Stimulated activated memory B cell treated with anti-CD40 and anti-IgM and Interleukin-4, amounts not matched to agents 10 μg/mL and 1 μg/mL and 100 μg/mL, for 72 hours (primary cell): ENCODE results near the gene NFATC2IP.
"Not testable (repeated sequence)": the region's sequence is repeated elsewhere in the genome, so short reads cannot be mapped to it uniquely, and the experiment has no call there.

Experiments
- ATAC-seq: fragments of 150-1000 bp; cut with Tn5 transposase; 2 replicates; pipeline ENCODE4 v1.10.0; 2021
- H3K27ac Mint-ChIP-seq: one replicate; pipeline ENCODE4 v1.8.0; 2022; ENCODE audit warnings: mild to moderate bottlenecking, mixed read lengths
- H3K27me3 Mint-ChIP-seq: one replicate; pipeline ENCODE4 v1.8.0; 2022; ENCODE audit warnings: mixed read lengths
- H3K36me3 Mint-ChIP-seq: one replicate; pipeline ENCODE4 v1.8.0; 2022; ENCODE audit warnings: mixed read lengths
- H3K4me1 Mint-ChIP-seq: one replicate; pipeline ENCODE4 v1.8.0; 2022; ENCODE audit warnings: mixed read lengths
- H3K4me3 Mint-ChIP-seq: one replicate; pipeline ENCODE4 v1.8.0; 2022; ENCODE audit warnings: mild to moderate bottlenecking, moderate library complexity, mixed read lengths
- H3K9me3 Mint-ChIP-seq: one replicate; pipeline ENCODE4 v1.8.0; 2022; ENCODE audit warnings: mixed read lengths

Gene NFATC2IP

DNA sequence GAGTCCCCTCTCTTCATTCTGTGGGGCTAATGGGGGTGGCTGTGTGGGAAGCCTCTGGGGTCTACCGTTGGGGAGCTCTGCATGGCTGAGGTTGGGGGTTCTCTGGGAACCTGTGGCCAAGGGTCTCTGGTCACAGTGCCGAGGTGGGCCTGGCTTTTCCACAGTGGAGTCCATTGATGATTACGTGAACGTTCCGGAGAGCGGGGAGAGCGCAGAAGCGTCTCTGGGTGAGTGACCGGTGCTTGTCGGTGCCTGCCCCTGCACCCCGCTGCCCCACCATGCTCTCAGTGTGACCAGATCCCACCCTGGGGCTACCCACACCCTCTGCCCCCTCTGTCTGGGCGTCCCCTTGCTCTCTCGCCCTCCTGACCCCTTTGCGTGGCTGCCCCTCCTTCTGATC, 38.6 kb downstream of the NFATC2IP start:
- Mint-ChIP-seq H3K4me3 (no peak overlapping the region), H3K27ac (no peak overlapping the region), H3K36me3 (peaks cover 53% of the 10 kb centered on the region), H3K9me3 (peaks cover 7% of the 10 kb centered on the region), H3K4me1 (peaks cover 12% of the 10 kb centered on the region), H3K27me3 (no peaks in the 10 kb centered on the region)
- ATAC-seq: no peak

DNA sequence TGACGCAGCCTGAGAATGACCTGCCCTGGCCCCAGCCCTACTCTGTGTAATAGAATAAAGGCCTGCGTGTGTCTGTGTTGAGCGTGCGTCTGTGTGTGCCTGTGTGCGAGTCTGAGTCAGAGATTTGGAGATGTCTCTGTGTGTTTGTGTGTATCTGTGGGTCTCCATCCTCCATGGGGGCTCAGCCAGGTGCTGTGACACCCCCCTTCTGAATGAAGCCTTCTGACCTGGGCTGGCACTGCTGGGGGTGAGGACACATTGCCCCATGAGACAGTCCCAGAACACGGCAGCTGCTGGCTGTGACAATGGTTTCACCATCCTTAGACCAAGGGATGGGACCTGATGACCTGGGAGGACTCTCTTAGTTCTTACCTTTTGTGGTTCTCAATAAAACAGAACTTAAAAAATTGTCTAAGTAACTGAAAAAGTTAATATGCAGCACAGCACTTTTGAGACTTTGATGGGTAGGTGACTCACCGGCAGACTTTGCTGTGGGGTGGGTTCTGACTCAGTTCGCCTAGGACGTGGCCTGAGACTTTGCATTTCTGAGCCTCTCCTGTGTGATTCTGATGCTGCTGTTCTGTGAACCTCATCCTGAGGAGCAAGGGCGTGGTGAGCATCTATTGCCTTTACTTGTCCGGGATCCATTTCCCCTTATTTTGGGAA, 39.8 kb downstream of the NFATC2IP start:
- H3K4me1 Mint-ChIP-seq: peaks cover 4% of the 10 kb centered on the region
- no peak for ATAC-seq
- H3K4me3 Mint-ChIP-seq: no peak overlapping the region
- peaks cover 7% of the 10 kb centered on the region for H3K9me3 Mint-ChIP-seq
- H3K27ac Mint-ChIP-seq: no peak overlapping the region
- H3K36me3 Mint-ChIP-seq: peaks cover 46% of the 10 kb centered on the region
- no peaks in the 10 kb centered on the region for H3K27me3 Mint-ChIP-seq

- Mint-ChIP-seq H3K9me3 (peaks cover 7% of the 10 kb centered on the region), H3K27me3 (no peaks in the 10 kb centered on the region), H3K36me3 (peaks cover 37% of the 10 kb centered on the region), H3K4me3 (no peak overlapping the region), H3K27ac (no peak overlapping the region), H3K4me1 (no peaks in the 10 kb centered on the region)
- no peak for ATAC-seq
These were observed 41.0 kb downstream of the NFATC2IP start for GRCh38 chr16:28991687-28992086.

- H3K27me3 Mint-ChIP-seq: no peaks in the 10 kb centered on the region
- peaks cover under 1% of the 10 kb centered on the region for H3K9me3 Mint-ChIP-seq
- no peak for ATAC-seq
- no peaks in the 10 kb centered on the region for H3K4me1 Mint-ChIP-seq
- no peak overlapping the region for H3K27ac Mint-ChIP-seq
- no peak overlapping the region for H3K4me3 Mint-ChIP-seq
- H3K36me3 Mint-ChIP-seq: peaks cover 29% of the 10 kb centered on the region
These were observed 41.8 kb downstream of the NFATC2IP start for GRCh38 chr16:28992496-28992895.

DNA sequence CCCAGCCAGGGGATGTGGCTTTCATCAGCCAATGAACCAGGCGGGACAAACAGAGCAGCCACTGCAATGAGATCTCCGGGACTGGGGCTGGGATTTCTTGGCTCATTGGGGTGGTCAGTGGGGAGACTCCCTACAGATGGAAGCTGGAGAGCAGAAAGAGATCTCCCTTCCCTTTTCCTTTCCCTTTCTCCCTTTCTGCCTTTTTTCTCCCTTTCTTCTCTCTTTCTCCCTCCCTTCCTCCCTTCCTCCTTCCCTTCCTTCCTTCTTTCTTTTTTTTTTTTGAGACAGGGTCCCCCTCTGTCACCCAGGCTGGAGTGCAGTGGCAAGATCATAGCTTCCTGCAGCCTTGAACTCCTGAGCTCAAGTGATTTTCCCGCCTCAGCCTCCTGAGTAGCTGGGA, 48.1 kb downstream of the NFATC2IP start:
- peaks cover 9% of the 10 kb centered on the region for H3K4me1 Mint-ChIP-seq
- H3K27ac Mint-ChIP-seq: no peak overlapping the region
- H3K4me3 Mint-ChIP-seq: no peak overlapping the region
- no peak for ATAC-seq
- H3K9me3 Mint-ChIP-seq: no peaks in the 10 kb centered on the region
- H3K27me3 Mint-ChIP-seq: peaks cover 9% of the 10 kb centered on the region
- H3K36me3 Mint-ChIP-seq: no peaks in the 10 kb centered on the region

DNA sequence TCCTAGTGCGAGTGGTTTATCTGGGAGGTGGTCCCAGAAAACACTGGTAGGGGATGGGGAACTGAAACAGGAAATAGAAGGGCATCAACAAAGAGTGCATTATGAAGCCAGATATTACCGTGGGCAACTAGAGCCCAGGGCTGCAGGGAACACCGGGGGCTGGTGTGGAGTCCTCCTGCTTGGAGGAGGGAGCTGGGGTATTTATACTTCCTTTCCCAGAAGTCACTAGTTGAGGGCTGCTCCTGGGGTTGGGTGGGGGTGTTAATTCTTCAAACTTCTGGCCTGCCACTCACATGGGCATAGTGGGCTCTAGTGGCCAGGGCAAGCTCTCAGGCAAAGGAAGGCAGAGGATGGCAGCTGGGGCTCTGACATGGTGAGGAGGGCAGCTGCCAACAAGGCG, 48.8 kb downstream of the NFATC2IP start:
- ATAC-seq: no peak
- H3K27ac Mint-ChIP-seq: no peak overlapping the region
- no peak overlapping the region for H3K4me3 Mint-ChIP-seq
- peaks cover 9% of the 10 kb centered on the region for H3K4me1 Mint-ChIP-seq
- no peaks in the 10 kb centered on the region for H3K36me3 Mint-ChIP-seq
- peaks cover 11% of the 10 kb centered on the region for H3K27me3 Mint-ChIP-seq
- H3K9me3 Mint-ChIP-seq: no peaks in the 10 kb centered on the region

DNA sequence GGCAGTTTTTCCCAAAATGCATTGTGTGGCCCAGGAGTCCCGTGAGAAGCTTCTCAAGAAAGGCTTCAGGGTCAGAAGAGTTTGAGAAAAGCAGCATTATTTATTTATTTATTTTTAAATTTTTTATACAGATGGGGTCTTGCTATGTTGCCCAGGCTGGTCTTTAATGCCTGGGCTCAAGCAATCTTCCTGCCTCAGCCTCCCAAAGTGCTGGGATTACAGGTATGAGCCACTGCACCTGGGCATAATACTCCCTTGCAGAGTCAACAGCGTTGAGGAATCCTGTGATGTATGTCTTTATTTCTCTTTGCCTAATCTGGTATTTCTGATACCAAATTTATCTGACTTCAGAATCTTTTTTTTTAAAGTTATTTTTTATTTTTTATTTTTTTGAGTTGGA, 49.3 kb downstream of the NFATC2IP start:
- ATAC-seq: no peak
- H3K4me1 Mint-ChIP-seq: peaks cover 9% of the 10 kb centered on the region
- H3K4me3 Mint-ChIP-seq: no peak overlapping the region
- no peaks in the 10 kb centered on the region for H3K9me3 Mint-ChIP-seq
- H3K27ac Mint-ChIP-seq: no peak overlapping the region
- no peaks in the 10 kb centered on the region for H3K36me3 Mint-ChIP-seq
- peaks cover 15% of the 10 kb centered on the region for H3K27me3 Mint-ChIP-seq

DNA sequence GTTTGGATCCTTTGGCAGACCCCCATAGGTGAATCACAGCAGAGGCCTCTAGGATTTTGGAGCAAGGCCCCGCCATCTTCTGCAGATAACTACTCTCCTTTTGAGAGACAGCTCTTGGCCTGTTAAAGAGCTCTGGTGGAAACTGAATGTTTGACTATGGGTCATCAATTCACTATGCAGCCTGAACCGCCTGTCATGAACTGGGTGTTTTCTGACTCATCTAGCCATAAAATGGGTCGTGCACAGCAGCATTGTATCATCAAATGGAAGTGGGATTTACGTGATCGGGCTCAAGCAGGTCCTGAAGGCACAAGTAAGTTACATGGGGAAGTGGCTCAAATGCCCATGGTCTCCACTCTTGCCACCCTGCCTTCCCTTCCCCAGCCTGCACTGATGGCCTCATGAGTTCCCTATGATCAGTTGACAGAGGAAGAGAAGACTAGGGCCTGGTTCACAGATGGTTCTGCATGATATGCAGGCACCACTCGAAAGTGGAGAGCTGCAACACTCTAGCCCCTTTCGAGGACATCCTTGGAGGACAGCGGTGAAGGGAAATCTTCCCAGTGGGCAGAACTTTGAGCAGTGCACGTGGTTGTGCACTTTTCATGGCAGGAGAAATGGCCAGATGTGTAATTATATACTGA, 53.9 kb downstream of the NFATC2IP start:
- H3K27me3 Mint-ChIP-seq: peaks cover 40% of the 10 kb centered on the region
- H3K4me3 Mint-ChIP-seq, H3K9me3 Mint-ChIP-seq, H3K36me3 Mint-ChIP-seq, ATAC-seq, H3K4me1 Mint-ChIP-seq, H3K27ac Mint-ChIP-seq: not testable (repeated sequence)

DNA sequence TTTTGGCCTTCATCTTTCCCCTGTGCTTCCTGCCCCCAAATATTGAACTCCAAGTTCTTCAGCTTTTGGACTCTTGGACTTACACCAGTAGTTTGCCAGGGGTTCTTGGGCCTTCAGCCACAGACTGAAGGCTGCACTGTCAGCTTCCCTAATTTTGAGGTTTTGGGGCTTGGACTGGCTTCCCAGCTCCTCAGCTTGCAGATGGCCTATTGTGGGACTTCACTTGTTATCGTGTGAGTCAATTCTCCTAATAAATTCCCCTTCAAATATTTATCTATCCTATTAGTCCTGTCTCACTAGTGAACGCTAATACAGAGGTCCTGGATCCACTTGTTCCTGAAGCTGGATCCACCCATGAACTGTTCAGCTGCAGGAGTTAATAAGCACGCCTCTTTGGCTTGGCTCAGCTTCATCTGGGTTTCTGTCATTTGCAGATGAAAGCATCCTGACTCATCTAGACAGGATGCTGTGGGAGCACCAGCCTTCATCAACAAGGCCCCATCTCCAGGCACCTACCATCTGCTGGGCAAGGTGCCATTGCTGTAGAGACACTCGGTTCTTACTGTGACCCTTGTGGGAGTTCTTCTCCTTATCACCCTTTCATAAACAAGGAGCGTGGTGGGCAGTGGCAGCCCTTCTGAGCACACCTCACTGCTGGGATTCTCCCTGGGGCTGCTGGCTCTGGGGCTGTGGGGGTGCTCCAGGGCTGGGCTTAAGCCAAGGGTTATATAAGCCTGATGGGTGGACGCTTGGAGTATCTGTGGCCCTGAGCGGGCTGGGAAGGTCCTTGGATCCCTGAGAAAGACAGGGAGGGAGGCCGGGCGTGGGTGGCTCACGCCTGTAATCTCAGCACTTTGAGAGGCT, 57.2 kb downstream of the NFATC2IP start:
- H3K36me3 Mint-ChIP-seq: no peaks in the 10 kb centered on the region
- H3K4me3 Mint-ChIP-seq: no peak overlapping the region
- peaks cover 30% of the 10 kb centered on the region for H3K27me3 Mint-ChIP-seq
- H3K27ac Mint-ChIP-seq: no peak overlapping the region
- peaks cover 7% of the 10 kb centered on the region for H3K4me1 Mint-ChIP-seq
- ATAC-seq: no peak
- no peaks in the 10 kb centered on the region for H3K9me3 Mint-ChIP-seq

GRCh38 chr16:29009050-29009837, 58.5 kb downstream of the NFATC2IP start:
- Mint-ChIP-seq H3K4me1 (peaks cover 7% of the 10 kb centered on the region), H3K4me3 (no peak overlapping the region), H3K36me3 (no peaks in the 10 kb centered on the region), H3K9me3 (no peaks in the 10 kb centered on the region), H3K27ac (no peak overlapping the region), H3K27me3 (peaks cover 30% of the 10 kb centered on the region)
- ATAC-seq: no peak

- Mint-ChIP-seq H3K27ac (no peak overlapping the region), H3K4me1 (peaks cover 12% of the 10 kb centered on the region), H3K4me3 (no peak overlapping the region), H3K36me3 (no peaks in the 10 kb centered on the region), H3K9me3 (no peaks in the 10 kb centered on the region), H3K27me3 (peaks cover 26% of the 10 kb centered on the region)
- no peak for ATAC-seq
These were observed 59.1 kb downstream of the NFATC2IP start for GRCh38 chr16:29009838-29010166.

DNA sequence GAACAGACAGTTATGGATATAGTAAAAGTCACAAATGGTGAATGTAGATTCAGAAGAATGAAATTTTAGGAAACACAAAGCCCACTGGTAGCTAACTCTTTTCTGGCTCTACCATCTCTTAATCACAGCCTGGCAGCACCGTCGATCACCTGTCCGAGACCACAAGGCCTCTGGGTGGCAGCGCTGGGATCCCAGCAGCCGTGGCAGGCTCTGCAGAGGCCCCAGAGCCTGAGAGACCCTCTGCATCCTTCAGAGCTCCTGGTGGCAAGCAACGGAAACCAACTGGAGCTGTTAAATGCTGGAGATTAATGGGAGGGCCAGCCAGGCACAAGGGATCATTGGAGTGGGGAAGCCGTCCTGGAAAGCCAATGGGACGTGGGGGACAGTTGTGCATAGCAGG, 60.4 kb downstream of the NFATC2IP start:
- no peak overlapping the region for H3K27ac Mint-ChIP-seq
- no peaks in the 10 kb centered on the region for H3K9me3 Mint-ChIP-seq
- no peaks in the 10 kb centered on the region for H3K36me3 Mint-ChIP-seq
- H3K4me1 Mint-ChIP-seq: peaks cover 13% of the 10 kb centered on the region
- no peak for ATAC-seq
- no peak overlapping the region for H3K4me3 Mint-ChIP-seq
- H3K27me3 Mint-ChIP-seq: peaks cover 14% of the 10 kb centered on the region

DNA sequence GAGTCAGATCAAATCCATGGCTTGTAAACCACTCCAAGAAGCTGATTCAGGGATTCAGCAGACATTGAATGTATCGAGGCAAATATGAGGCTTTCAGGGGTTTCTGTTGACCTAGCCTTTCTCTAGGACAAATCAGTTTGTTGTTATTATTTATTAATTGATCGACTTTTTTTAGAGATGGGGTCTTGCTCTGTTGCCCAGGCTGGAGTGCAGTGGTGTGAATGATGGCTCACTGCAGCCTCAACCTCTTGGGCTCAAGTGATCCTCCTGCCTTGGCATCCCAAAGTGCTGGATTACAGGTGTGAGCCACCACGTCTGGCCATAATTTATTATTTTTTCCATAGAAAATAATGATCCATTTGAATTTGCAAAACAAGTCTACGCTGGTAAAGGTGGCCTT, 61.1 kb downstream of the NFATC2IP start:
- Mint-ChIP-seq H3K9me3 (no peaks in the 10 kb centered on the region), H3K27ac (no peak overlapping the region), H3K36me3 (no peaks in the 10 kb centered on the region), H3K4me1 (peaks cover 13% of the 10 kb centered on the region), H3K4me3 (no peak overlapping the region), H3K27me3 (peaks cover 11% of the 10 kb centered on the region)
- ATAC-seq: no peak

DNA sequence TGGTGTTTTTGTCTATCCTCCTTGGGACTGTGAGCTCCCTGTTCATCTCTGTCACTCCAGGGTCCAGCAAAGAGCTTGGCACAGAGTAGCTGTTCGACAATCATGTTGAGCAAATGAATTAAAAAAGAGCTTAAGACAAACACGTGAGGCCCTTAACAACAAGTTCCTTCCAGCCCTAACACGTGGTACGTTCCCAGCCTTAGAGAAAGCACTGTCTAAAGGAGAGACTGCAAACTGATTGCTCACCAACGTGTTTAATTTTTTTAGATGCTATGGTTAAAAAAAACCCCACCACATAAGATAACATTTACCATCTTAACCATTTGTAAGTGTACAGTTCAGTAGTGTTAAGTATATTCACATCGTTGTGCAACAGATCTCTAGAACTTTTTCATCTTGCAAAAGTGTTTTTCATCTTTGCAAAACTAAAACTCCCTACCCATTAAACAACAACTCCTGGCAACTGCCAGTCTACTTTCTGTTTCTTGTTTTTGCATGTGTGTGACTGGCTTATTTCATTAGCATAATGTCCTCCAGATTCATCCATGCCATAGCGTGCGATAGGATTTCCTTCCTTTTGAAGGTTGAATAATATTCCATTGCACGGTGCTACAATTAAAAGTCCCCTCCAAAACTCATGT, 62.3 kb downstream of the NFATC2IP start:
- H3K4me1 Mint-ChIP-seq: peaks cover 13% of the 10 kb centered on the region

More for the DNA sequence above, 62.3 kb downstream of the NFATC2IP start:
- ATAC-seq: no peak
- no peaks in the 10 kb centered on the region for H3K36me3 Mint-ChIP-seq
- H3K27ac Mint-ChIP-seq: no peak overlapping the region
- no peaks in the 10 kb centered on the region for H3K9me3 Mint-ChIP-seq
- no peak overlapping the region for H3K4me3 Mint-ChIP-seq
- H3K27me3 Mint-ChIP-seq: peaks cover 11% of the 10 kb centered on the region
